ENCODE results near the gene WDR45B.

DNA sequence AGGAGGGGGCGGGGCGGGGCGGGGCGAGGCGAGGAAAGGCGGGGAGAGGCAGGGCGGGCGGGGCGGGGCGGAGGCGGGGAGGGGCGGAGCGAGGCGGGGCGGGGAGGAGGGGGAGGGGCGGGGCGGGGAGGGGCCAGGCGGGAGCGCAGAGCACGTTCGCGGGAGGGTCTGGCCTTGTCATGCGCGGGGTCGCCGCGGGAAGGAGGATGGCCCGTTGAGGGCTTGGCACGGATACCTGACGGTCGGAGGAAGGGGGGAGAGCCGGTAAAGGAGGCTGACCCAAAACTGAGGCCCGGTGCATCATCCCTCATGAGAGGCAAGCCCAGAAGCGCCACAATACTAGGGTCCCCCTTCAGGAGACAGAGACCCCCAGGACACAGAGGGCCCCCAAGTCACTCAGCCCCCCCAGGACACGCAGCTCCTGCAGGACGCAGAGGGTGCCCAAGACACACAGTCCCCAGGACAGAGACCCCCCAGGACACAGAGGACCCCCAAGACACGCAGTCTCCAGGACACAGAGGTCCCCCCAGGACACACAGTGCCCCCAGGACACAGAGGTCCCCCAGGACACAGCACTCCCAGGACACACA, 593 bp upstream of the WDR45B start:
- TF ChIP-seq GATA2 (IDR thresholded peaks at IDR 0.05; ENCODE audit: low read depth, low read length) (no peak), GATA3 (IDR thresholded peaks at IDR 0.05; ENCODE audit: low read depth, low read length) (no peak)
